Activated naive CD4-positive, alpha-beta T cell treated with anti-CD3 and anti-CD28 coated beads, Interleukin-2, amount 50 U/mL, for 72 hours (primary cell): Measurements from ENCODE around the gene PDIA4. TPM values are rescaled to one million over a fixed set of nuclear protein-coding genes. Genes with fewer than 3 reads are reported as not detected.
A peak's percentile ranks its signal among the peaks of the same experiment; 100 is the strongest.
"Not testable (repeated sequence)": the region's sequence is repeated elsewhere in the genome, so short reads cannot be mapped to it uniquely, and the experiment has no call there.

ENCODE experiments used
- ATAC-seq, 2 donors: fragments of 150-1000 bp; cut with Tn5 transposase; 2 replicates each; pipeline ENCODE4 v1.10.0; 2021; ENCODE audit warnings: mild to moderate bottlenecking in 2 of 2, moderate library complexity in 2 of 2
- DNase-seq, 2 donors: peaks; one replicate each; pipeline ENCODE4 v3.0.0; 2021 to 2022; ENCODE audit warnings: low spot score in 2 of 2
- H3K27ac Mint-ChIP-seq, 2 donors: one replicate each; pipeline ENCODE4 v1.8.0; 2022; ENCODE audit warnings: mild to moderate bottlenecking in 2 of 2, mixed read lengths in 2 of 2
- H3K36me3 Mint-ChIP-seq, 2 donors: one replicate each; pipeline ENCODE4 v1.8.0; 2022; ENCODE audit warnings: mixed read lengths in 2 of 2
- H3K9me3 Mint-ChIP-seq, 2 donors: one replicate each; pipeline ENCODE4 v1.8.0; 2022; ENCODE audit warnings: mixed read lengths in 2 of 2
- total RNA-seq, 2 donors: library from RNA; stranded (reverse); gene quantifications; one replicate each; pipeline ENCODE4 v1.2.3, GENCODE V29; 2022

Gene PDIA4
- total RNA-seq, 2 donors from 2014 or later = 56.7 to 78.0 TPM

DNA sequence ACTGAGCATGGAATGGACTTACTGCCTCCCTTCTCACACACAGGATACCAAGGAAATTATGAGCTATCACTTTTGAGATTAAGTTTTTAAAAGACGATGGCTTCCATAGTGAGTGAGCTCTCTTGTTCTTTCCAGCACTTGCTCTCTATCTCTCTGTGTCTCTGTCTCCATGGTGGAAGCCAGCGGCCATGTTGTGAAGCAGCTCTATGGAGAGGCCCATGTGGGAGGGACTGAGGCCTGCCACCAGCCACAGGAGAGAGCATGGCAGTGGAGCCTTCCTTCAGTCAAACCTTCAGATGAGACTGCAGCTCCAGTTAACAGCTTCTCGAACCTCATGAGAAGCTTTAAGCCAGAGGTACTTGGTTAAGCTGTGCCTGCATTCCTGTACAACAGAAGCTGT, 20.5 kb upstream of the PDIA4 start:
- ATAC-seq (no peak), DNase-seq (no peak)
- Mint-ChIP-seq H3K9me3 (no peaks in the 10 kb centered on the region), H3K27ac (no peak overlapping the region), H3K36me3 (no peaks in the 10 kb centered on the region)

DNA sequence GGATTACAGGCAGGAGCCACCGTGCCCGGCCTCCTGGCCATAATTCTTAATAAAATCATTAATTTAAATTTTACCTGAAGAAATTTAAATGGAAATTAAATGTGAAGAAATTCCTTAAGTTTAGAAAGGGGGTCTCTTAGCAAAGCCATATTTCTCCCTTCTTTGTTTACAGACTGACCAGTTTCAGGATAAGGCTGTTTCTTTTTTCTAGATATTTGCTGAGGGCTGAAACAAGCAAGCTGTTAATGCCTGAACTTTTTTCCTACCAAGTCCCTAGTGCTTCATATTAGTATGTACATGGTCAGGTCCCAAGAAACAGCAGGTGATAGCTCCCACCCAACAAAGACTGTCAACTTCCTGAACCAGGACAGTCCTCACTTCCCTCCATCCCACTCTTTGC, 18.1 kb upstream of the PDIA4 start:
- no peak for ATAC-seq
- Mint-ChIP-seq H3K9me3 (no peaks in the 10 kb centered on the region), H3K27ac (no peak overlapping the region), H3K36me3 (no peaks in the 10 kb centered on the region)
- DNase-seq = no peak

DNA sequence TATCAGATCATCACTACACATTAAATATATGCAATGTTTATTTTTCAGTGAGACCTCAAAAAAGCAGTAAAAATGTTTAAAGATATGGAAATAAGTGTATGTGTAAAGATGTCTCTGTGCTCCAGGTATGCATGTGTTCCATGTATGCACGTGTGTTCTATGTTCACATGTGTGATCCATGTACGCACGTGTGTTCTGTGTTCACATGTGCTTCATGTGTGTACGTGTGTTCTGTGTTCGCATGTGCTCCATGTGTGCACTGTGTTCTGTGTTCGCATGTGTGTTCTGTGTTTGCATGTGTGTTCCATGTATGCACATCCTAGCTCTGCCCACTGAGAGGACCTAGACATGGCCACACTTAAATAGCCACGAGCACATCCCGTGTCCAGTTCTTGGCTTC, 15.6 kb upstream of the PDIA4 start:
- ATAC-seq = no peak

DNA sequence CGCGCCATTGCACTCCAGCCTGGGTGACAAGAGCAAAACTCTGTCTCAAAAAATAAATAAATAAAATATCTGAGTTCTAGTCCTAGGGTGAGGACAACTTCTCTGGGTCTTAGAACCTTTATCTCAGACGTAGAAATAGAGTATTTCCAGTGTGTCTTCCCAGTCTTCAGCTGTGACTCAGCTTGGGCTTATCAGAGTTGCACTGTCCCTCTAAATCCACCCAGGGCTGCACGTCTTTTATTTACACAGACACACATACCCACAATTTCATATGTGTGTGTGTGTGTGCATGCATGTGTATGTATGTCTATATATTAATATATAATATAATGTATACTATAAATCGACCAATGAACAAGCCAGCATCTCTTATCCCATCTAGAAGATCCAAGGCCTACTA, 13.0 kb upstream of the PDIA4 start:
- Mint-ChIP-seq H3K9me3 (no peaks in the 10 kb centered on the region), H3K27ac (no peak overlapping the region), H3K36me3 (peaks cover 0 to 7% of the 10 kb centered on the region in 2 donors)
- DNase-seq (no peak), ATAC-seq (no peak)

More for the DNA sequence above, 15.6 kb upstream of the PDIA4 start:
- no peak for DNase-seq
- H3K9me3 Mint-ChIP-seq = no peaks in the 10 kb centered on the region
- H3K27ac Mint-ChIP-seq = no peak overlapping the region
- no peaks in the 10 kb centered on the region for H3K36me3 Mint-ChIP-seq

DNA sequence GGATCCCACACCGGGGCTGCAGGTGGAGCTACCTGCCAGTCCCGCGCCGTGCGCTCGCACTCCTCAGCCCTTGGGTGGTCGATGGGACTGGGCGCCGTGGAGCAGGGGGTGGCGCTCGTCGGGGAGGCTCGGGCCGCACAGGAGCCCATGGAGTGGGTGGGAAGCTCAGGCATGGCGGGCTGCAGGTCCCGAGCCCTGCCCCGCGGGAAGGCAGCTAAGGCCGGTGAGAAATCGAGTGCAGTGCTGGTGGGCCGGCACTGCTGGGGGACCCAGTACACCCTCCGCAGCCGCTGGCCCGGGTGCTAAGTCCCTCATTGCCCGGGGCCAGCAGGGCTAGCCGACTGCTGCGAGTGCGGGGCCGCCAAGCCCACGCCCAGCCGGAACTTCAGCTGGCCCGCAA, 10.3 kb upstream of the PDIA4 start:
- H3K36me3 Mint-ChIP-seq, H3K9me3 Mint-ChIP-seq, H3K27ac Mint-ChIP-seq, ATAC-seq, DNase-seq: not testable (repeated sequence)

DNA sequence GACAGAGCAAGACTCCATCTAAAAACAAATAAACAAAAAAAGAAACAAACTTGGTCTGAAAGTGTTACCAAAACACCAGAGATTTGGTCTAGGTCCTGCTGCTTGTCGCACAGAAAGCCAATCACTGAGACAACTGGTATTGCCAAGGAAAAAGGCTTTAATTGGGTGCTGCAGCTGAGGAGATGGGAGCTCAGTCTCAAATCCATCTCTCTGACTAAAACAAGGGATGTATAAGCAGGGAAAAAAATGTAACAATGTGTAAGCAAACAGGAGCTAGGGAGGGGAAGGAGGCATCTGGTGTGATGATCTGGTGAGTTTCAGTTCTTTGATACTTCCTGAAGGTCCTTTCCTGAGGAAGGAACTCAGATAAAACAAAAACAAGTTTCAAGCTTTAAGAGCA, 8.4 kb upstream of the PDIA4 start:
- peaks cover 0 to 7% of the 10 kb centered on the region in 2 donors for H3K36me3 Mint-ChIP-seq
- H3K9me3 Mint-ChIP-seq = no peaks in the 10 kb centered on the region
- H3K27ac Mint-ChIP-seq = no peak overlapping the region

DNA sequence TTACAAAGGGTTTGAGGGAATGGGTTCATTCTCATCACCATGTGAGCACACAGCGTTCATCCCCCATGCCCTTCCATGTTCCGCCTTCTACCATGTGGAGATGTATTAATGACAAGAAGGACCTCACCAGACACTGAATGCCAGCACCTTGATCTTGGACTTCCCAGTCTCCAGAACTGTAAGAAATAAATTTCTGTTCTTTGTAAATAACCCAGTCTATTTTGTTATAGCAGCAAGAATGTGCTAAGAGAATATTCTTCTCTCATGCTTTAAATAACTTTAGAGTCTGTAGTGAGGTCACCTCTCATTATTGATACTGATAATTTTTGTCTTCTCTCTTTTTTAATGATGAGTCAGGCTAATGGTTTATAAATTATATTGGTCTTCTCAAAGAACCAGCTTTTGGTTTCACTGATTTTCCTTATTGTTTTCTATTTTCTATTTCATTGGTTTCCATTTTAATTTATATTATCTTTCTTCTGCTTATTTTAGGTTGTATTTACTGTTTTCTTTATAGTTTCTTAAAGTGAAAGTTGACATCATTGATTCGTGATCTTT, 3.1 kb upstream of the PDIA4 start:
- DNase-seq (no peak), ATAC-seq (no peak)
- H3K9me3 Mint-ChIP-seq = no peaks in the 10 kb centered on the region
- H3K36me3 Mint-ChIP-seq = peaks cover under 1 to 5% of the 10 kb centered on the region in 2 donors
- peak overlapping the region in 1 of 2 donors; percentile 6 for H3K27ac Mint-ChIP-seq

More for the DNA sequence above, 8.4 kb upstream of the PDIA4 start:
- DNase-seq (no peak), ATAC-seq (no peak)

DNA sequence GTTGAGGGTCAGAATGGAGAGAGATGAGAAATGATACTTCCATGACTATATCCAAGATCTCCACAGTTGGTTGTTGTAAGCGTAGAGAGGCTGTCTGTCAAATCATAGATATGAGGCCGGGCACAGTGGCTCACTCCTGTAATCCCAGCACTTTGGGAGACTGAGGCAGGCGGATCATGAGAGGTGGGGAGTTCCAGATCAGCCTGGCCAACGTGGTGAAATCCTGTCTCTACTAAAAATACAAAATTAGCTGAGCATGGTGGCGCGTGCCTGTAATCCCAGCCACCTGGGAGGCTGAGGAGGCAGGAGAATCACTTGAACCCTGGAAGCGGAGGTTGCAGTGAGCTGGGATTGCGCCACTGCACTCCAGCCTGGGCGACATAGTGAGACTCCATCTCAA, 2.1 kb upstream of the PDIA4 start:
- not testable (repeated sequence) for H3K27ac Mint-ChIP-seq, DNase-seq, H3K9me3 Mint-ChIP-seq, ATAC-seq
- peaks cover 8 to 14% of the 10 kb centered on the region in 2 donors for H3K36me3 Mint-ChIP-seq

DNA sequence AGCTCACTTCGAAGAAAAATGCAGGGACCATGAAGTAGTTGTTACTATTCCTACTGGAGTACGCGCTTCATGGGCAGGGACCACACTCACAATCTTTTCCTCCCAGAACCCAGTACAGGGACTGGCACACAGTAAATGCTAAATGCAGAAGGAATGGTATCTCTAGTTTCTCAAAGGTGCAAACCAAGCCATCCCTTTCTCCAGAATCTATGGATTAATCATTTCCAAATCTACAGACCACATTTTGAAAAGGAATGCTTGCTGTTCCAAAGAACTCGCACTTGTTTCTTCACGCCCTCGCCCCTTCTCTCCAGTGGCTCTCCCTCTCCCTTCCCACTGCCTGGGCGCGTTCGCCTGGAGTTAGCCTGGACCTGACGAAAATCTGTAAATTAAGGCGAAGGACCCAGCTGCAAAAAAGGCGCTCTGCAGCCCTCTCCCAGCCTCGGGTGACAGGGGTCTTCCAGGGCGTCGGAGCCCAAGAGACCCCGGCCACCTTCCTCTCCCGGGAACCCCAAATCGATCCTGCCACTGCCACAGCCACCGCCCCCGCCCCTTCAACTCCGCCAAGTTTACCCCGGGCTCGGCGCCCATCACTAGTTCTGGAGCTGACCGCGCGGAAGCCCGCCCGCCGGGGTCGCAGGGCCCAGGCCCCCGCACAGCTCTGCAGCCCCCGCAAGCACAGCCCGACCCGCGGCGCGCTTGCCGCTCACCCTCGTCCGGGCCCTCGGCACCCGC, 527 bp downstream of the PDIA4 start:
- ATAC-seq (no peak), DNase-seq (peak in 1 of 2 donors; percentile 8)
- Mint-ChIP-seq H3K9me3 (no peaks in the 10 kb centered on the region), H3K27ac (peak overlapping the region; percentile 92 to 96), H3K36me3 (peaks cover 18 to 20% of the 10 kb centered on the region in 2 donors)

DNA sequence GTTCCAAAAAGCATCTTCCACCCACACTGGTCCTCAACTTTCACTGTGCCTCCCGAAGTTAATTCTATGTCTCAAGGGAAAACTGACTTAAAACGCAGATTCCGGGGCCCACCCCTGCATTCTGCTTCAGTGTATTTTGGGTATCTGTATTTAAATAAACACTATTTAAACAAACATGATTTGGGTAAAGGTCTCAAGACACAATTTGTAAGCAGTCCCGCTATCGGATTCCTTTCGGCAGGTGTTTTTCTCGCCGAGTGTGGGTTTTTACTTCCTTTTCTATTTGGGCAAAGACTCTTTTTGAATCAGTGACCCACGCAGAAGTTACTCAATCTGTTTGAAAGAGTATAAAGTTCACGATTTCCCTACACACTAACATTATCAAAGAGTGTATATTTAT, 1.2 kb downstream of the PDIA4 start:
- DNase-seq = no peak
- H3K27ac Mint-ChIP-seq = peak overlapping the region; percentile 92 to 96

DNA sequence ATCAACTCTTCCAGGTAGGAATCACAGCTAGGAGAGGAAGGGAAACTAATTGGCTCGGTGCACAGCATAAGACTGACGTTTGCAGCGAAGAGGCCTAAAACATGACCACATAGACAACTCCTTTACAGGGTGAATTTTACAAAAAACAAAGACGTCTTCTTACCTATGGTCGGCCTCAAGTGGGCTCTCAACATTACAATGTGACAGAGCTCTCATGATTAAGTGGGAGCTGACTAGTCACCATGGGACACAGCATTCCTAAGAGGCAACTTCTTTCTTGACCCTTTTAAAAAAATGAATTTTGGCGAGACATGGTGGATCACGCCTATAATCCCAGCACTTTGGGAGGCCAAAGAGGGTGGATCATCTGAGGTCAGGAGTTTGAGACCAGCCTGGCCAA, 4.6 kb downstream of the PDIA4 start:
- ATAC-seq = no peak
- Mint-ChIP-seq H3K36me3 (peaks cover 31 to 44% of the 10 kb centered on the region in 2 donors), H3K27ac (peak overlapping the region in 1 of 2 donors; percentile 14), H3K9me3 (no peaks in the 10 kb centered on the region)
- DNase-seq = no peak

More for the DNA sequence above, 1.2 kb downstream of the PDIA4 start:
- Mint-ChIP-seq H3K36me3 (peaks cover 18 to 20% of the 10 kb centered on the region in 2 donors), H3K9me3 (no peaks in the 10 kb centered on the region)
- no peak for ATAC-seq

DNA sequence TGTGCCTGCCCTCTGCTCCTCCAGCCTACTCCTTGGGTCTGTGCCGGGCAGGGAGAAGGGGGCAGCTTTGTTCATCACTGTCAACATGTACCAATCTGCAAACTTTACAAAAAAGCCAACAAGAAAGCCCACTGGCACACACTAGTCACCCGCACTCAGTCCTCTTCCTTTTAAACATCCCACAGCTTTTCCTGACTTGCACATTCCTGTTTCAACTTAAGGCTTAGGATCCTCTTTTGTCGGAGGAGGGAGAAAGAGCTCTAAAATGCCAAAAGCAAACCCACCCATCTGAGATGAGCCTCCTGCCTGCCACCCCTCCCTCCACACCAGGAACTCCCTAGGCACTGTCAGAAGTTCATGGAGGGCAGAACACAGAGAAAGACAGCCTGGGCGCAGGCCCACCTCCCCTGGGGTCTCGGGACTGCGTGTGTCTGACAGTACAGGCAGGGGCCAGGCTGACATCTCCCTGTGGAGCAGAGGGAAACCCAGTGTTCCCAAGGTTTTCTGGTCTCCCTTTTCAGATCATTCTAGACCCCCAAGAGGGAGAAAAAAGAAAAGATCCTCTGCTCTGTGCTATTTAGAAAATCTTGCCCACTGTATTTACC, 5.4 kb downstream of the PDIA4 start:
- peaks cover 30 to 44% of the 10 kb centered on the region in 2 donors for H3K36me3 Mint-ChIP-seq
- ATAC-seq (no peak), DNase-seq (no peak)
- H3K9me3 Mint-ChIP-seq = no peaks in the 10 kb centered on the region
- peak overlapping the region in 1 of 2 donors; percentile 14 for H3K27ac Mint-ChIP-seq

DNA sequence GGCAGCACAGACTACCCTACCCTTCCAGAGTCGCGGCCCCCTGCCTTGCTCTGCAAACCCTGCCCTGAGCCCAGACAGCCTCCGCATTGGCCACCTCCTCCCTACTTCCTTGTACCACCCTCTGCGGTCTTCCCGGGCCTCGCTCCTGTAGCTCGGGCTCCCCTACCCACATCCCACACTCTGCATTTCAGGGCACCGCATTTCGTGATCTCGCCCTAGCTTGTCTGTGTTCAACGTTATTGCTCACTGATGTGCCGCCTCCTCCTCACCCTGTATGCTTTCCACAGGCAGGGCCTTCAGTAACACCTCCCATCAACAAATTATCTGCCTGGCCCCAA, 6.6 kb downstream of the PDIA4 start:
- Mint-ChIP-seq H3K36me3 (peaks cover 26 to 44% of the 10 kb centered on the region in 2 donors), H3K9me3 (no peaks in the 10 kb centered on the region), H3K27ac (peak overlapping the region; percentile 56 to 70)
- ATAC-seq (no peak), DNase-seq (no peak)

DNA sequence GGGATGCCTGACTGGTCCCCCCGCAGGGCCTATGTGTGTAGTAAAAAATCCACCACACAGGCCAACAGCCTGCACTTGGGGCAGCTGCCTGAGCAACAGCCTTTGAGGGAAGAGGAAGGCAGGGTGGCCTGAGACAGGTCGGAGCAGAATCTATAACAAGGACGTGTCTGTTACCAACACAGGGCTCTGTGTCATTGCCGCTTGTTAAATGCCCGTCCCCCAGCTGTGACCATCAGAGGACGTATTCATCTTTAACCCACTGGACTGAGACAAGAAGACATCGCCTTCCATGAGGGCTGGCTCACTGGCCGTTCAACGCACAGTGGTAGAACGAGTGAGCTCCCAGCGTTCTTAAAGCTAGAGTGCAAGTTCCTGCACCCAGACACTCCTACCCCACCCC, 7.8 kb downstream of the PDIA4 start:
- no peaks in the 10 kb centered on the region for H3K9me3 Mint-ChIP-seq
- H3K36me3 Mint-ChIP-seq = peaks cover 18 to 36% of the 10 kb centered on the region in 2 donors
- H3K27ac Mint-ChIP-seq = peak overlapping the region; percentile 62 to 87
- no peak for ATAC-seq
- no peak for DNase-seq

DNA sequence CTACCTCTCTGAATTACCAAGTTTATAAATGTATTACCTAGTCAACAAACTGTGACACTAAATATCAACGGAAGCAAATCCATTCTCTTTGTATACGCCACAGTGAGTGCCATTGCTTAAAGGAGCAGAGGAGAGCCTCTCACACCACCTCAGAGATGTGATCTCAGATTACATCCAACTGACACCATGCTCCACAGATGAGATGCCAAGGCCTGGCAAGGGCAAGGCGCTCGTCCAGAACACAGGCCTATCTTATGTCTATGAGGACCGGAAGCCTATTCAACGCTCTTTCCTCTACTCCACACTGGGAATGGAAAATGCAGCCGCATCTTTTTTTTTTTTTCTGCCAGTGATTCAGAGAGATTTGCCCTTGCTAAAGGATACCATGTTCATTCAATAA, 11.4 kb downstream of the PDIA4 start:
- ATAC-seq (no peak), DNase-seq (no peak)
- Mint-ChIP-seq H3K27ac (no peak overlapping the region), H3K9me3 (no peaks in the 10 kb centered on the region), H3K36me3 (peaks cover 15 to 34% of the 10 kb centered on the region in 2 donors)

DNA sequence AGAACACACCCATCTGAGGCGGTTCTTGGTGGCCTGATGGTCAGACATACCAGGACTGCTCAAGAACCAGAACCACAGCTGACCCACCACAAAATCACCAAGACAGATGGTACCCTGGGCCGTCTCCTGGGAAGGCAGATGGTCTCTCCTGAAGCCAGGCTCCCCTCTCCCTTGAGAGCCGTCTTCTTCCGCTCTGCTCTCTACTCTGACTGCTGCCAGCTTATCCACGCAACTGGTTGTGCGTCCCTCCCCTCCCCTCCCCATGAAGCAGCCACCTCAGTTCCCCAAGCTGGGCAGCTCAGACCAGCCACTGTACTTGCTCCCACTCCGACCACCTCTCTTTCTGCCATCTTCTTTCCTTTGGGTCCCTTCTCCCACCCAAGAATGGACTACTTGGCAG, 14.0 kb downstream of the PDIA4 start:
- peaks cover 4 to 28% of the 10 kb centered on the region in 2 donors for H3K36me3 Mint-ChIP-seq
- no peaks in the 10 kb centered on the region for H3K9me3 Mint-ChIP-seq
- peak overlapping the region in 1 of 2 donors; percentile 79 for H3K27ac Mint-ChIP-seq
- ATAC-seq (no peak), DNase-seq (no peak)

DNA sequence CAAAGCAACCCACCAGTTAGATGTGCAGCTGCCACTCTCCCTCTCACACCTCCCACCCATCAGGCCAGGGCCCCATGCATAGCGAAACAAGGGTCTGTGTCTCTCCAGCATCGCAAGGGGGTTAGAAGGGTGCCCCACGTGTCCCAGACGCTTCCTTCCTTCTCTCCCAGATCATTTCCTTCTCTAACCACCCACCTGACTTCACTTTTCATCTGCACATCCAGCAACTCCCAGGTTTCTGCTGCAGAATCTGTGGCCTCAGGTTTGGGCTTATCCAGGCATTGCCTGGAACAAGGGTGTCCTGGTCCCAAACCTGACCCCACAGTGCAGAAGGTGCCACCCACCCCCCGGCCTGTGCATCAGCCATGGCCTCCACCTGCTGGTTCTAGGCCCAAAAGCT, 14.4 kb downstream of the PDIA4 start:
- no peak for ATAC-seq
- Mint-ChIP-seq H3K27ac (peak overlapping the region in 1 of 2 donors; percentile 79), H3K36me3 (peaks cover 4 to 27% of the 10 kb centered on the region in 2 donors), H3K9me3 (no peaks in the 10 kb centered on the region)
- DNase-seq = no peak
